ENCODE measurements around the gene PRDM8.

DNA sequence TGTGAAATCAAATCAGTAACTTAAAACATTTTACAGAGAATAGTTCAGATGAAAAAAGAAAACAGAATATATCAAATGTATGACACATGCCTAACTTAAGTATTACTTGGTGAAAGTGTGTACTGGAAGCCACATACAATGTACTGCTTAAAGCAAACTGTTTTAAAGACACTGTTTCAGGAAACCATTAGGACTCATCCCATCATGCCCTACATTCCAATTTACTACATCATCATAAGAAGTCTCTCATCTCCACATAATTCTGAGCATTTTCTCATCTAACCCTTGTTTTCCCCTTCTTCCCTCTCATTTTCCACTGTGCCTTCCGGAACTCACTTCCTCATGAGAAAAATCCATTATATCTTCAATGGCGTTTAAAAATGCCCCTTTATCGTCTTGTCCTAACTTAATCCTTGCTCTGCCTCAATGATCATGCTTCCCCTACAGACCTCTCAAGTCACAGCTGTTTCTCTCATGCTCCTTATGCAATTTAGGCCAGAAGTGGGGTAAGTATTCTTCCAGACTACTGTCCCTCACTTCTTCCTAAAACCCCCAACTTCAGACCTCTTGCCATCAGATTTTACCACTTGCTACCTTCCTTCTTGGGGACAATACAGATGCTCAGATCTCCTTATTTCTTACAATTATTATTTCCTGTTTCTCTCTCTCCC, 42.3 kb downstream of the PRDM8 start:
- TF ChIP-seq, protein P1, sequence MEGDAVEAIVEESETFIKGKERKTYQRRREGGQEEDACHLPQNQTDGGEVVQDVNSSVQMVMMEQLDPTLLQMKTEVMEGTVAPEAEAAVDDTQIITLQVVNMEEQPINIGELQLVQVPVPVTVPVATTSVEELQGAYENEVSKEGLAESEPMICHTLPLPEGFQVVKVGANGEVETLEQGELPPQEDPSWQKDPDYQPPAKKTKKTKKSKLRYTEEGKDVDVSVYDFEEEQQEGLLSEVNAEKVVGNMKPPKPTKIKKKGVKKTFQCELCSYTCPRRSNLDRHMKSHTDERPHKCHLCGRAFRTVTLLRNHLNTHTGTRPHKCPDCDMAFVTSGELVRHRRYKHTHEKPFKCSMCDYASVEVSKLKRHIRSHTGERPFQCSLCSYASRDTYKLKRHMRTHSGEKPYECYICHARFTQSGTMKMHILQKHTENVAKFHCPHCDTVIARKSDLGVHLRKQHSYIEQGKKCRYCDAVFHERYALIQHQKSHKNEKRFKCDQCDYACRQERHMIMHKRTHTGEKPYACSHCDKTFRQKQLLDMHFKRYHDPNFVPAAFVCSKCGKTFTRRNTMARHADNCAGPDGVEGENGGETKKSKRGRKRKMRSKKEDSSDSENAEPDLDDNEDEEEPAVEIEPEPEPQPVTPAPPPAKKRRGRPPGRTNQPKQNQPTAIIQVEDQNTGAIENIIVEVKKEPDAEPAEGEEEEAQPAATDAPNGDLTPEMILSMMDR (IDR thresholded peaks at IDR 0.05) = no peak
- no peak for TF ChIP-seq POLR2A (IDR thresholded peaks at IDR 0.05)

Data from thyroid gland (tissue), 4 donors.